Measurements from ENCODE around the gene ANO3. TPM values are rescaled to one million over a fixed set of nuclear protein-coding genes. Genes with fewer than 3 reads are reported as not detected.

The ANO3 gene
- total and polyA plus RNA-seq, 2 of the 8 experiments (the other 6 are each of a cell fraction or from before 2014, with no cell fraction given), result not detected

DNA sequence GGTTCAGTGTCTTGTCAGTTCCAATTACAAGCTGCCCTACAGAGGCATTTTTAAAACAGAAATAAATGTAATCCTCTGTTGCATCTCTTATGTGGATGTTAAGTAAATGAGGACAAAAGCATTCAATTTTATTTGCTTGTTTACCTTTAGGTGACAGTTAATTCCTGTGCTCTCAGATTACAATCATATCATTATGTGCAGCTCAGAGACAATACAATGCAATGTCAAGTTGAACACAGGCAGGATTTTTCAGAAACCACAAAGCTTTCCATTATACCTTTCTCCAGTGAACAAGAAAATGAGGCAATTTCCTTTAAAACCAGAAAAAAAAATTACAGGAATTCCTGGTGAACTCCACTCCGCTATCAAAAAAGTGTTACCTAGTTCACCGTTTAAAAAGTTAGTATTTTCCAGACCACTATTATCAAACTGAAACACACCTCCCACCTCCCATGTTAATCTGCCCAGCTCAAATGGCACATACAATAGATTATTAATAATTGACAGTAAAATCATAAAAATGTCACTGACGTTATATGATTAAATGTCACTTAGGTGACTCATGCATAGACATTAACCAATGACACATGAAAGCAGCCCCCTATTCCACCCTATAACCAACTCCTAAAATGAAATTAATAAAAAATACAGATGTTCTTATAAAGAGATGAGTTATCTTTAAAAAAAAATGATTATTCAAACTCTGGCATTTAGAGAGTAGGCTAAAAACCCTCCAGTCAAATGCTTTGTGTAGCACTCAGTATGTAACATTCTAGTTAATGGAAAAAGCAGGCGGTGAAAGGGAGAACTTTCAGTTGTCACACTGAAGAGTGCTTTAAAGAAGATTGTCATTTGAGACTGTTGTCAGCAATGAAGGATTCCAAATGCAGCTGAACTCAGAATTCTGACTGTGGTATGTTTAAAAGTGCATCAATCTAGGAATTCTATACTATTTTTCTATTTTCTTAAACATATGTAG is 141.6 kb downstream of the ANO3 start:
- H2BK20ac ChIP-seq (ENCODE audit: low read length), result no peak overlapping the region
- no peak overlapping the region for H2BK120ac ChIP-seq (replicated peaks; ENCODE audit: low read depth, low read length)
- no peaks in the 10 kb centered on the region for H3K79me1 ChIP-seq (ENCODE audit: low read depth, low read length)
- WGBS, 2 experiments (ENCODE audit: extremely low coverage in 1 of 2, insufficient coverage in 1 of 2, insufficient read length in 1 of 2, insufficient replicate concordance in 2 of 2, low coverage in 1 of 2, low lambda C conversion rate in 2 of 2, missing lambda C conversion rate in 1 of 2), result 94% methylated on average over 4 of the region's 4 CpGs; no CpG with 5 or more reads in 1 of the 2 experiments
- no peak overlapping the region for H2BK5ac ChIP-seq (ENCODE audit: low read depth, low read length)
- H3K9ac ChIP-seq (replicated peaks in 1 of 4; ENCODE audit: extremely low read depth in 1 of 4, low read depth in 3 of 4, low read length in 3 of 4), result no peak overlapping the region
- no peak overlapping the region for H4K91ac ChIP-seq (replicated peaks; ENCODE audit: insufficient read length, low read length)
- no peak overlapping the region for H3K23ac ChIP-seq (ENCODE audit: insufficient read length)
- no peak overlapping the region for H3K4me2 ChIP-seq (ENCODE audit: insufficient read depth in 1 of 2, low read depth in 2 of 2, low read length in 2 of 2)
- H4K20me1 ChIP-seq (replicated peaks in 1 of 2; ENCODE audit: control insufficient read depth in 1 of 2, insufficient read depth in 2 of 2, low read length in 2 of 2), result no peaks in the 10 kb centered on the region
- H3K27ac ChIP-seq (ENCODE audit: low read depth, low read length), result no peak overlapping the region
- H3K27me3 ChIP-seq (replicated peaks in 1 of 4; ENCODE audit: control insufficient read depth in 3 of 4, extremely low read depth in 1 of 4, insufficient read depth in 3 of 4, low read length in 3 of 4), result no peaks in the 10 kb centered on the region
- no peak overlapping the region for H4K8ac ChIP-seq (ENCODE audit: extremely low read depth, insufficient read depth, low read length)
- H3K14ac ChIP-seq (ENCODE audit: insufficient read length), result no peak overlapping the region
- no peak overlapping the region for H3K4ac ChIP-seq (replicated peaks; ENCODE audit: insufficient read length, low read depth, low read length)
- TF ChIP-seq RFX5 (IDR thresholded peaks at IDR 0.05; ENCODE audit: borderline replicate concordance, low read depth, low read length) (no peak), SUZ12 (IDR thresholded peaks at IDR 0.05; ENCODE audit: low read length) (no peak), BCL11A (IDR thresholded peaks at IDR 0.05; ENCODE audit: low read depth in 2 of 2, low read length in 2 of 2) (no peak), NANOG (IDR thresholded peaks at IDR 0.05; ENCODE audit: insufficient read depth, low read depth, low read length, poor library complexity, severe bottlenecking) (no peak)
- TF ChIP-seq, protein P1, sequence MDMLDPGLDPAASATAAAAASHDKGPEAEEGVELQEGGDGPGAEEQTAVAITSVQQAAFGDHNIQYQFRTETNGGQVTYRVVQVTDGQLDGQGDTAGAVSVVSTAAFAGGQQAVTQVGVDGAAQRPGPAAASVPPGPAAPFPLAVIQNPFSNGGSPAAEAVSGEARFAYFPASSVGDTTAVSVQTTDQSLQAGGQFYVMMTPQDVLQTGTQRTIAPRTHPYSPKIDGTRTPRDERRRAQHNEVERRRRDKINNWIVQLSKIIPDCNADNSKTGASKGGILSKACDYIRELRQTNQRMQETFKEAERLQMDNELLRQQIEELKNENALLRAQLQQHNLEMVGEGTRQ (IDR thresholded peaks at IDR 0.05; ENCODE audit: low read length), result no peak
- no peak overlapping the region for H3K4me3 ChIP-seq (ENCODE audit: extremely low read depth in 1 of 4, insufficient read depth in 2 of 4, low read depth in 3 of 4, low read length in 4 of 4)
- no peak for FAIRE-seq
- H3K56ac ChIP-seq (replicated peaks; ENCODE audit: insufficient read length, low read depth, low read length), result no peak overlapping the region
- no peak for DNase-seq (ENCODE audit: low read depth in 1 of 2, low spot score in 2 of 2)
- no peaks in the 10 kb centered on the region for H3K4me1 ChIP-seq (replicated peaks in 1 of 4; ENCODE audit: control insufficient read depth in 3 of 4, insufficient read depth in 4 of 4, low read length in 3 of 4)
- H3K23me2 ChIP-seq (ENCODE audit: low read depth, low read length), result peaks cover 2% of the 10 kb centered on the region; the same call in 1 of the 2 replicates
- H3K36me3 ChIP-seq (ENCODE audit: control insufficient read depth in 2 of 4, insufficient read depth in 4 of 4, low read length in 3 of 4), result no peaks in the 10 kb centered on the region
- H2BK12ac ChIP-seq (ENCODE audit: low read depth, low read length), result no peak overlapping the region
- ChIA-PET CTCF (ENCODE audit: partially characterized antibody) (interaction anchor here (0.6 kb wide), 1 partner anchor 171 kb away, joined by 3 read pairs; no protein-coding TSS in a partner anchor), POLR2A (ENCODE audit: partially characterized antibody) (no interaction called here)
- no peaks in the 10 kb centered on the region for H3K9me3 ChIP-seq (ENCODE audit: insufficient read depth in 2 of 2, low read depth in 1 of 2, low read length in 1 of 2)
- no peak overlapping the region for H2AK5ac ChIP-seq (ENCODE audit: low read depth, low read length)
- H2AFZ ChIP-seq (ENCODE audit: low read length), result no peak overlapping the region
- H3K79me2 ChIP-seq (ENCODE audit: control insufficient read depth in 1 of 2, insufficient read depth in 2 of 2, low read length in 2 of 2), result no peaks in the 10 kb centered on the region
- H4K5ac ChIP-seq (ENCODE audit: insufficient read length, low read depth, low read length), result no peak overlapping the region
- H3K18ac ChIP-seq (ENCODE audit: extremely low read depth, low read length), result no peak overlapping the region
- no peak overlapping the region for H2BK15ac ChIP-seq (ENCODE audit: low read length)
